Measurements from ENCODE around the gene COL18A1. TPM values are rescaled to one million over a fixed set of nuclear protein-coding genes. Genes with fewer than 3 reads are reported as not detected.
"Not testable (repeated sequence)": the region's sequence is repeated elsewhere in the genome, so short reads cannot be mapped to it uniquely, and the experiment has no call there.

The COL18A1 gene
- total RNA-seq, 4 donors from 2014 or later, result 124 to 224 (median 173) TPM

DNA sequence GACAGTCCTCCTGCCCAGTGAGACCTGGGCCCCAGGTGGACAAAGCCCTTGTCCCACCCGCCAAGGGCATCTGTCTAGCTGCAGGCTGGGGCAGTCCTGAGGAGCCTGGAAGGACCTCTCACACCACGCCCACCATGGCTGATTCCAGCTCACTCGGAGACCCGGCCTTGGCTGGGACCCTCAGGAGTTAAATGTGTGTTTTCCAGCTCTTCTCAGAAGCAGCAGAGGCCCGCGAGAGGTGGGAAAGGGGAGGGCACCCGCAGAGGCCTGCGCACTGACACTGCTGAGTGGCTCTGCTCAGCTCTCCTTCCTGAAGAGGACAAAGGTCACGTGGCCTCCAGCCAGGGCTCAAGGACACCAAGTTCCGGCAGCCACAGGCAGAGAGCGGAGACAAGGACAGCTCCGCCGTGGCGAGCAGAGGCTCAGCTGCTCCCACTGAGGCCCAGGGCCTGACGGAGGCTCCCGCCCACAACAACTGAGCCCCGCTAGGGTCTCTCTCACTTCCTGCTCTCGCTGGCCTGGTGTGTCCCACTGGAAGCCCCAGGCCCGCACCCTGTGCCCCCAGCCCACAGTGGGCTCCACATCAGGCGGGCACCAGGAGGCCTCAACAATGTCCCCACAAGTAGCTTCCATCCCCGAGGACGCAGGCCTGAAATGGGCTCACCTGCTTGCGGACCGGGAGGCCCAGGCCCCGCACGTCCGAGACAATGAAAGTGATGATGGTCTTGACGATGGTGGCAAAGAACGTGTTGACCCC, 120.4 kb downstream of the COL18A1 start:
- Histone ChIP-seq H3K27ac (no peak overlapping the region), H3K9me3 (peaks cover 0 to 21% (median 8%) of the 10 kb centered on the region in 4 donors), H3K27me3 (no peaks in the 10 kb centered on the region), H3K4me1 (no peaks in the 10 kb centered on the region), H3K4me3 (no peak overlapping the region), H3K36me3 (peaks cover 0 to 86% (median 0%) of the 10 kb centered on the region in 3 donors)
- DNase-seq (ENCODE audit: low spot score in 2 of 2), result peak in 1 of 2 donors; percentile 23
- TF ChIP-seq, protein P1, sequence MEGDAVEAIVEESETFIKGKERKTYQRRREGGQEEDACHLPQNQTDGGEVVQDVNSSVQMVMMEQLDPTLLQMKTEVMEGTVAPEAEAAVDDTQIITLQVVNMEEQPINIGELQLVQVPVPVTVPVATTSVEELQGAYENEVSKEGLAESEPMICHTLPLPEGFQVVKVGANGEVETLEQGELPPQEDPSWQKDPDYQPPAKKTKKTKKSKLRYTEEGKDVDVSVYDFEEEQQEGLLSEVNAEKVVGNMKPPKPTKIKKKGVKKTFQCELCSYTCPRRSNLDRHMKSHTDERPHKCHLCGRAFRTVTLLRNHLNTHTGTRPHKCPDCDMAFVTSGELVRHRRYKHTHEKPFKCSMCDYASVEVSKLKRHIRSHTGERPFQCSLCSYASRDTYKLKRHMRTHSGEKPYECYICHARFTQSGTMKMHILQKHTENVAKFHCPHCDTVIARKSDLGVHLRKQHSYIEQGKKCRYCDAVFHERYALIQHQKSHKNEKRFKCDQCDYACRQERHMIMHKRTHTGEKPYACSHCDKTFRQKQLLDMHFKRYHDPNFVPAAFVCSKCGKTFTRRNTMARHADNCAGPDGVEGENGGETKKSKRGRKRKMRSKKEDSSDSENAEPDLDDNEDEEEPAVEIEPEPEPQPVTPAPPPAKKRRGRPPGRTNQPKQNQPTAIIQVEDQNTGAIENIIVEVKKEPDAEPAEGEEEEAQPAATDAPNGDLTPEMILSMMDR (IDR thresholded peaks at IDR 0.05), result no peak
- TF ChIP-seq EP300 (IDR thresholded peaks at IDR 0.05) (no peak), POLR2A (IDR thresholded peaks at IDR 0.05) (no peak)
- WGBS, 2 donors, result 81 to 87% methylated on average over 24 to 27 of the region's 29 CpGs

DNA sequence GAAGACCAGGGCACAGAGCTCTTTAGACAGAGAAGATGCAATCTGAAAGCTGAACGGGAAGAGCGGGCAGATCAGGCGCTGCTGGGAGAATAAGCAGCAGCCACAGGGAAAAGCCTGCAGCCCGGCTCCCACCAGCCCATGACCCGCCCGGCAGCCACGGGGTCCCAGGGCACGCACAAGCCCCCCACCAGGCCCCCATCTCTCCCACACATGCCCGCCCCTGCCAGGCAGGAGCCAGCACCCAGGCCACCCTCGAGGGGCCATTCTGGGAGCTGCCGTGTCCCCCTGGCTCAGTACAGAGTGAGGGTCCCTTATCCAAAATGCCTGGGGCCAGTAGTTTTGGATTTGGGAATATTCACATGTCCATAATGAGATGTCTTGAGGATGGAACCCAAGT, 120.9 kb downstream of the COL18A1 start:
- peaks cover 0 to 15% (median 6%) of the 10 kb centered on the region in 4 donors for H3K9me3 ChIP-seq
- TF ChIP-seq EP300 (IDR thresholded peaks at IDR 0.05) (no peak), POLR2A (IDR thresholded peaks at IDR 0.05) (no peak)
- TF ChIP-seq, protein P1 (IDR thresholded peaks at IDR 0.05), result no peak
- 96% methylated on average over 11 of the region's 11 CpGs for WGBS, 2 donors
- H3K27ac ChIP-seq, result no peak overlapping the region
- no peaks in the 10 kb centered on the region for H3K4me1 ChIP-seq
- H3K36me3 ChIP-seq, result peaks cover 0 to 85% (median 0%) of the 10 kb centered on the region in 3 donors
- no peaks in the 10 kb centered on the region for H3K27me3 ChIP-seq
- H3K4me3 ChIP-seq, result no peak overlapping the region
- DNase-seq (ENCODE audit: low spot score in 2 of 2), result peak in 1 of 2 donors; percentile 9

DNA sequence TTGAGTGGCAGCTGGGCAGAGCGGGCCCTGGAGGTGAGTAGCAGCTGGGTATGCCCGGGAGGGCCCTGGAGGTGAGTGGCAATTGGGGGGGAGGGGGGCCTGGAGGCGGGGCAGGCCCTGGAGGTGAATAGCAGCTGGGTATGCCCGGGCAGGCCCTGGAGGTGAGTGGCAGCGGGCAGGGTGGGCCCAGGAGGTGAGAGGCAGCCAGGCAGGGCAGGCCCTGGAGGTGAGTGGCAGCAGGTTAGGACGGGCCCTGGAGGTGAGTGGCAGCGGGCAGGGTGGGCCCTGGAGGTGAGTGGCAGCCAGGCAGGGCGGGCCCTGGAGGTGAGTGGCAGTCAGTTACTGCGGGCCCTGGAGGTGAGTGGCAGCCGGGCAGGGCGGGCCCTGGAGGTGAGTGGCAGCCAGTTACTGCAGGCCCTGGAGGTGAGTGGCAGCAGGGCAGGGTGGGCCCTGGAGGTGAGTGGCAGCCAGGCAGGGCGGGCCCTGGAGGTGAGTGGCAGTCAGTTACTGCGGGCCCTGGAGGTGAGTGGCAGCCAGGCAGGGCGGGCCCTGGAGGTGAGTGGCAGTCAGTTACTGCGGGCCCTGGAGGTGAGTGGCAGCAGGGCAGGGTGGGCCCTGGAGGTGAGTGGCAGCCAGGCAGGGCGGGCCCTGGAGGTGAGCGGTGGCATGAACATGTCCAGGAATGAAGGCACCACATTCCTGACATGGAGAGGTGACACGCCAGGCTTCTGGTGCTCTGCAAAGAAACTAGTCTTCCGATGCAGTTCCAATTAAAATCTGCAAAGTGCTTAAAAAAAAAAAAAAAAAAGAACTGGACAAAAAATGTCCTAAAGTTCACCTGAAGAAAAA, 122.4 kb downstream of the COL18A1 start:
- not testable (repeated sequence) for H3K9me3 ChIP-seq; H3K4me3 ChIP-seq; H3K4me1 ChIP-seq; H3K27me3 ChIP-seq; H3K27ac ChIP-seq; DNase-seq (ENCODE audit: low spot score in 2 of 2)
- 89 to 92% methylated on average over 14 to 19 of the region's 19 CpGs for WGBS, 2 donors
- peaks cover 0 to 84% (median 0%) of the 10 kb centered on the region in 3 donors for H3K36me3 ChIP-seq

DNA sequence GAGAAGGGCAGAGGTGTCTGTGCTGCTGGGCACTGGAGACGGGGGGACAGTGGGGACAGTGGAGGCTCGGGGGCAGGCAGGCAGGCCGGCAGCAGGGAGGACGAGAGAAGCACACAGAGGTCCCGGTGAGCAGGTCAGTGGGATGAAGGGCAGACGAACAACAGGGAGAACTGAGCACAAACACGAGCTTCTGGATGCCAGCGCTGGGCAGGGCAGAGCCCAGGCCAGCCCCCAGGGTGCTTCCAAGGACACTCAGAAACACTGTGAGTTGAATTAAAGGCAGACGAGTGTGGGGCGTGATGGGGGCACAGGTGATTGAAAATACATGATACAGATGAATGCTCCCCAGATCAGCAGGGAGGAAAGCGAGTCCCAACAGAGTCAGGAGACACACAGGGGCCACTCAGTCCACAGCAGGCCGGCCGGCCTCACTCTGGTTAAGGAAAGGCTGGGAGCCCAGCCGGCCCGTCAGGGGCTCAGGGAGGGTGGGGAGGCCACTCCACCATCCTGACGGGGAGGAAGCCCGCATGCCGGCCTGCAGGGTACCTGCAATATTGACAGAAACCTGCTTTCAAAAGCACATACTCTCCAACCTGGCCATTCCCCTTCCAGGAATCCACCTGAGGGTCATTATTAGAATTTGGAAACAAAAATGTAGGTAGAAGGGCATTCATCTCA, 123.2 kb downstream of the COL18A1 start:
- no peak overlapping the region for H3K4me3 ChIP-seq
- TF ChIP-seq EP300 (IDR thresholded peaks at IDR 0.05) (no peak), POLR2A (IDR thresholded peaks at IDR 0.05) (no peak)
- TF ChIP-seq, protein P1 (IDR thresholded peaks at IDR 0.05), result no peak
- peaks cover 0 to 76% (median 0%) of the 10 kb centered on the region in 3 donors for H3K36me3 ChIP-seq
- H3K9me3 ChIP-seq, result no peaks in the 10 kb centered on the region
- no peaks in the 10 kb centered on the region for H3K27me3 ChIP-seq
- H3K4me1 ChIP-seq, result peaks cover 0 to 4% (median 2%) of the 10 kb centered on the region in 4 donors
- no peak overlapping the region for H3K27ac ChIP-seq
- DNase-seq (ENCODE audit: low spot score in 2 of 2), result no peak
- 81 to 89% methylated on average over 15 to 16 of the region's 18 CpGs for WGBS, 2 donors

DNA sequence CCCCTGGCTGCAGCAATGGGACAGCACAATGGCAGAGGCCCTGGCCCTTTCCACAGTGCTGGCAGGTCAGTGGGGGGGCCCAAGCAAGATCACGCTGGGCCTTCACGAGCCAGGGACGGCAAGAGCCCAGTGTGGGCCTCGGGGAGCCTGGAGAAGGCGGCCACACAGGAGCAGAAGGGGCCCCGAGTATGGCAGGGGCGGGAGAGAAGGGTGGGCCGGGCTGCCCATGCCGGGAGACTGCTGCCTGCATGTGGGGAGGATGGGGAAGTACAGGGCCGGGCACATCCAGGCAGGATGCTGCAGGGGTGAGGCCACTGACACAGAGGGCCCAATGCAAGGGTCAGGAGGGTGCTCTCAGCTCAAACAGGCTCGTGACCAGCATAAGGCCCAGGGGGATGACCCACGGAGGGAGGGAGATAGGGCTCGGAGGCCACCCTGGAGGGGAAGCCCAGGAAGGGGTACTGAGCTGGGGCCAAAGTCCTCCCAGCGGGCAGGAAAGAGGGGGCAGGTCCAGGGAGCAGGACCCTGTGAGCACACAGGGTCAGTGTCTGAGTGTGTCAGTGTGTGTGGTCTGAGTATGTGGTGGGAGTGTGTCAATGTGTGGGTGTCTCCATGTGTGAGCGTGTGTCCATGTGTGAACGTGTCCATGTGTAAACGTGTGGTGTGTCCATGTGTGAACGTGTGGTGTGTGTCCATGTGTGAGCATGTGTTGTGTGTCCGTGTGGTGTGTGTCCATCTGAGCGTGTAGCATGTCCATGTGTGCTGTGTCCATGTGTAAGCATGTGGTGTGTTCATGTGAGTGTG, 124.2 kb downstream of the COL18A1 start:
- Histone ChIP-seq H3K27ac (no peak overlapping the region), H3K9me3 (no peaks in the 10 kb centered on the region), H3K27me3 (no peaks in the 10 kb centered on the region), H3K36me3 (peaks cover 0 to 69% (median 0%) of the 10 kb centered on the region in 3 donors), H3K4me3 (no peak overlapping the region), H3K4me1 (peaks cover 0 to 12% (median 2%) of the 10 kb centered on the region in 4 donors)
- DNase-seq (ENCODE audit: low spot score in 2 of 2), result no peak
- no peak for TF ChIP-seq EP300 (IDR thresholded peaks at IDR 0.05)
- TF ChIP-seq, protein P1 (IDR thresholded peaks at IDR 0.05), result no peak
- no peak for TF ChIP-seq POLR2A (IDR thresholded peaks at IDR 0.05)
- 74 to 78% methylated on average over 20 of the region's 20 CpGs for WGBS, 2 donors
